WTC11 (cell line): ENCODE data around the gene MESP1. TPM values are rescaled to one million over a fixed set of nuclear protein-coding genes. Genes with fewer than 3 reads are reported as not detected.

Source experiments
- ATAC-seq: fragments of 200-7000 bp; cut with Tn5 transposase; 2 replicates; pipeline ENCODE4 v1.10.0; 2021; ENCODE audit warnings: mild to moderate bottlenecking, moderate library complexity
- CTCF ChIA-PET: fragments of 300-600 bp; sonication (Branson Sonifier 250); formaldehyde crosslinking; loops from one replicate; lab custom pipeline; 2021; ENCODE audit warnings: antibody characterized with exemption; lab: Charles Lee
- POLR2A ChIA-PET: fragments of 350-600 bp; sonication (Branson Sonifier 250); formaldehyde crosslinking; loops from one replicate; lab custom pipeline; 2021; ENCODE audit warnings: antibody characterized with exemption; lab: Charles Lee
- DNase-seq: peaks from one replicate; pipeline ENCODE4 v3.0.0; 2021; ENCODE audit warnings: low spot score
- H3K27ac Mint-ChIP-seq: 2 replicates; pipeline ENCODE4 v1.8.0; 2021; ENCODE audit warnings: mixed read lengths
- H3K27me3 Mint-ChIP-seq: 2 replicates; pipeline ENCODE4 v1.8.0; 2021; ENCODE audit warnings: low read depth, mild to moderate bottlenecking, moderate library complexity, mixed read lengths
- H3K36me3 Mint-ChIP-seq: 2 replicates; pipeline ENCODE4 v1.8.0; 2021; ENCODE audit warnings: mixed read lengths
- H3K4me1 Mint-ChIP-seq: 2 replicates; pipeline ENCODE4 v1.8.0; 2022; ENCODE audit warnings: mixed read lengths
- H3K4me3 Mint-ChIP-seq: 2 replicates; pipeline ENCODE4 v1.8.0; 2021; ENCODE audit warnings: mild to moderate bottlenecking, moderate library complexity, mixed read lengths
- H3K9me3 Mint-ChIP-seq: 2 replicates; pipeline ENCODE4 v1.8.0; 2021; ENCODE audit warnings: mixed read lengths
- AFF4 ChIP-seq: sonication (generic); formaldehyde crosslinking; IDR thresholded peaks from 2 replicates; pipeline ENCODE4 v1.8.1; 2023; ENCODE audit warnings: mild to moderate bottlenecking, missing genetic modification reagents, borderline replicate concordance
- ATF1 ChIP-seq: sonication (generic); formaldehyde crosslinking; IDR thresholded peaks from 2 replicates; pipeline ENCODE4 v1.8.1; 2023; ENCODE audit warnings: mild to moderate bottlenecking, moderate library complexity, missing genetic modification reagents
- ATF2 ChIP-seq: sonication (generic); formaldehyde crosslinking; IDR thresholded peaks from 2 replicates; pipeline ENCODE4 v1.8.1; 2022; ENCODE audit warnings: low read depth, missing genetic modification reagents, borderline replicate concordance
- CREB1 ChIP-seq: sonication (generic); formaldehyde crosslinking; IDR thresholded peaks from 2 replicates; pipeline ENCODE4 v1.8.0; 2023; ENCODE audit warnings: mild to moderate bottlenecking, missing genetic modification reagents
- E2F4 ChIP-seq: sonication (generic); formaldehyde crosslinking; IDR thresholded peaks from 2 replicates; pipeline ENCODE4 v1.8.1; 2022; ENCODE audit warnings: low read depth, mild to moderate bottlenecking, moderate library complexity, missing genetic modification reagents, borderline replicate concordance
- ESRRA ChIP-seq: sonication (generic); formaldehyde crosslinking; IDR thresholded peaks from 2 replicates; pipeline ENCODE4 v1.8.1; 2022; ENCODE audit warnings: mild to moderate bottlenecking, missing genetic modification reagents, borderline replicate concordance
- FOXP1 ChIP-seq: sonication (generic); formaldehyde crosslinking; IDR thresholded peaks from 2 replicates; pipeline ENCODE4 v1.8.0; 2022; ENCODE audit warnings: missing genetic modification reagents, mild to moderate bottlenecking, moderate library complexity, borderline replicate concordance
- GRHL2 ChIP-seq: fragments of 250-450 bp; sonication (Bioruptor Pico); IDR thresholded peaks from 2 replicates; pipeline ENCODE4 v1.8.0; 2022; ENCODE audit warnings: mild to moderate bottlenecking, moderate library complexity; ENCODE audit not compliant: insufficient replicate concordance, severe bottlenecking
- NFYB ChIP-seq: sonication (generic); formaldehyde crosslinking; conservative IDR thresholded peaks from 2 replicates; pipeline ENCODE4 v1.8.0; 2022; ENCODE audit warnings: low read depth, missing genetic modification reagents
- NR3C1 ChIP-seq: sonication (generic); formaldehyde crosslinking; conservative IDR thresholded peaks from 2 replicates; pipeline ENCODE4 v1.8.1; 2023; ENCODE audit warnings: low read depth, mild to moderate bottlenecking, missing genetic modification reagents
- RORB ChIP-seq: fragments of 250-450 bp; sonication (Bioruptor Pico); IDR thresholded peaks from 2 replicates; pipeline ENCODE4 v1.9.0; 2021; ENCODE audit warnings: mild to moderate bottlenecking
- USF1 ChIP-seq: sonication (generic); formaldehyde crosslinking; IDR thresholded peaks from 2 replicates; pipeline ENCODE4 v1.8.0; 2022; ENCODE audit warnings: mild to moderate bottlenecking, missing genetic modification reagents
- ZNF263 ChIP-seq: sonication (generic); formaldehyde crosslinking; IDR thresholded peaks from 2 replicates; pipeline ENCODE4 v1.8.1; 2022; ENCODE audit warnings: low read depth, mild to moderate bottlenecking, moderate library complexity, missing genetic modification reagents
- ZNF416 ChIP-seq: fragments of 250-450 bp; sonication (Bioruptor Pico); IDR thresholded peaks from 2 replicates; pipeline ENCODE4 v1.9.0; 2021; ENCODE audit warnings: mild to moderate bottlenecking, inconsistent platforms
- ZNF671 ChIP-seq: fragments of 250-450 bp; sonication (Bioruptor Pico); IDR thresholded peaks from 2 replicates; pipeline ENCODE4 v1.8.0; 2021; ENCODE audit warnings: mild to moderate bottlenecking
- total RNA-seq: library from RNA; stranded (reverse); gene quantifications from 3 replicates; pipeline ENCODE4 v1.2.3, GENCODE V29; 2021

Gene MESP1
- total RNA-seq, 1 experiment from 2014 or later: 0.50 TPM

- no peak overlapping the region for H3K27ac Mint-ChIP-seq
- TF ChIP-seq NFYB: no peak
- TF ChIP-seq ATF1: no peak
- TF ChIP-seq FOXP1: no peak
- TF ChIP-seq GRHL2: no peak
- no peak for TF ChIP-seq USF1 (CRISPR knock-in tag)
- TF ChIP-seq AFF4 (CRISPR knock-in tag): no peak
- TF ChIP-seq ZNF671 (CRISPR knock-in tag): no peak
- no peak for TF ChIP-seq RORB (CRISPR knock-in tag)
- TF ChIP-seq, all 79 proteins: peak for 0
- ChIA-PET CTCF (interaction anchor here (0.9 to 2.9 kb wide), 2 partner anchors 16 to 39 kb away, joined by 3 to 16 read pairs; no protein-coding TSS in a partner anchor), POLR2A (interaction anchor here (0.5 kb wide), 1 partner anchor 153 kb away, joined by 7 read pairs; no protein-coding TSS in a partner anchor)
- H3K36me3 Mint-ChIP-seq: no peaks in the 10 kb centered on the region
- no peak overlapping the region for H3K4me3 Mint-ChIP-seq
- H3K9me3 Mint-ChIP-seq: no peaks in the 10 kb centered on the region
- H3K27me3 Mint-ChIP-seq: no peaks in the 10 kb centered on the region
- DNase-seq (no peak), ATAC-seq (no peak)
- H3K4me1 Mint-ChIP-seq: no peaks in the 10 kb centered on the region
These were observed 49.0 kb upstream of the MESP1 start for GRCh38 chr15:89799918-89800498.

GRCh38 chr15:89799011-89799911 is 48.2 kb upstream of the MESP1 start:
- DNase-seq (no peak), ATAC-seq (no peak)
- Mint-ChIP-seq H3K27ac (no peak overlapping the region), H3K27me3 (no peaks in the 10 kb centered on the region), H3K4me3 (no peak overlapping the region), H3K4me1 (no peaks in the 10 kb centered on the region), H3K36me3 (no peaks in the 10 kb centered on the region), H3K9me3 (no peaks in the 10 kb centered on the region)
- POLR2A ChIA-PET: no interaction called here
- CTCF ChIA-PET: interaction anchor here (0.8 to 2.9 kb wide), 3 partner anchors 15 to 76 kb away, joined by 3 to 16 read pairs (median 3); no protein-coding TSS in a partner anchor
- TF ChIP-seq CREB1 (CRISPR knock-in tag) (no peak), NR3C1 (CRISPR knock-in tag) (no peak), ZNF416 (CRISPR knock-in tag) (no peak), ZNF263 (CRISPR knock-in tag) (no peak)

GRCh38 chr15:89797678-89798201 is 46.7 kb upstream of the MESP1 start:
- Mint-ChIP-seq H3K4me3 (no peak overlapping the region), H3K4me1 (no peaks in the 10 kb centered on the region), H3K27ac (0 out of 2 replicates have a peak overlapping the region, but pooled peaks have one; percentile 20), H3K27me3 (no peaks in the 10 kb centered on the region), H3K36me3 (no peaks in the 10 kb centered on the region), H3K9me3 (no peaks in the 10 kb centered on the region)
- TF ChIP-seq RORB (CRISPR knock-in tag): no peak
- no peak for TF ChIP-seq ESRRA (CRISPR knock-in tag)
- no peak for TF ChIP-seq E2F4
- no peak for TF ChIP-seq GRHL2
- TF ChIP-seq ATF2 (CRISPR knock-in tag): no peak
- ATAC-seq (no peak), DNase-seq (no peak)
- CTCF ChIA-PET: interaction anchor here (0.5 to 2.9 kb wide), 2 partner anchors 37 to 233 kb away, joined by 3 to 16 read pairs; no protein-coding TSS in a partner anchor
- POLR2A ChIA-PET: no interaction called here
